Measurements from ENCODE around the gene FBLN1. TPM values are rescaled to one million over a fixed set of nuclear protein-coding genes. Genes with fewer than 3 reads are reported as not detected.
A peak's percentile ranks its signal among the peaks of the same experiment; 100 is the strongest.

The FBLN1 gene
- total RNA-seq, 1 donor from 2014 or later: 238 TPM

DNA sequence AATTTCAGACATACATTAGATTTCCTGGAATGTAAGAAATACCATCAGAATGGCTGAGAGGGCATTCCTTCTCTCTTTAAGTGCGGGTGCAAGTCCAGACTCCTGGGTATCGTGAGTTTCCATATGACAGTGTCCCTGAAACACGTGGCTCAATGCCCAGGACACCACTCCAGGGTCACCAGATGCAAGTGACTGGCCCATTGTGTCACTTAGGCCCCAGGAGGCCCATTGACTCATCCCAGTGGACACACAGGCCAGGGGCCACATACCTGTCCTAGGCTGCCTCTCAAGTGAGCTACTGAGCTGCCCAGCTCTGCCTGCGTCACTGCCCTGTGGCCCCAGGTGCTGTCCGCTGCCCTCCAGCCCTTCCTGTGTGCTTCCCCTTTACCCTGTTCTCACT is 18.5 kb downstream of the FBLN1 start:
- Mint-ChIP-seq H3K27me3 (ENCODE audit: unreplicated experiment) (peaks cover 4% of the 10 kb centered on the region), H3K27ac (ENCODE audit: unreplicated experiment) (peak overlapping the region; percentile 30), H3K9me3 (ENCODE audit: unreplicated experiment) (no peaks in the 10 kb centered on the region), H3K4me1 (ENCODE audit: unreplicated experiment) (peaks cover 2% of the 10 kb centered on the region), H3K36me3 (ENCODE audit: low read depth, unreplicated experiment) (peaks cover 10% of the 10 kb centered on the region), H3K4me3 (ENCODE audit: unreplicated experiment) (no peak overlapping the region)
- TF ChIP-seq, protein P1, sequence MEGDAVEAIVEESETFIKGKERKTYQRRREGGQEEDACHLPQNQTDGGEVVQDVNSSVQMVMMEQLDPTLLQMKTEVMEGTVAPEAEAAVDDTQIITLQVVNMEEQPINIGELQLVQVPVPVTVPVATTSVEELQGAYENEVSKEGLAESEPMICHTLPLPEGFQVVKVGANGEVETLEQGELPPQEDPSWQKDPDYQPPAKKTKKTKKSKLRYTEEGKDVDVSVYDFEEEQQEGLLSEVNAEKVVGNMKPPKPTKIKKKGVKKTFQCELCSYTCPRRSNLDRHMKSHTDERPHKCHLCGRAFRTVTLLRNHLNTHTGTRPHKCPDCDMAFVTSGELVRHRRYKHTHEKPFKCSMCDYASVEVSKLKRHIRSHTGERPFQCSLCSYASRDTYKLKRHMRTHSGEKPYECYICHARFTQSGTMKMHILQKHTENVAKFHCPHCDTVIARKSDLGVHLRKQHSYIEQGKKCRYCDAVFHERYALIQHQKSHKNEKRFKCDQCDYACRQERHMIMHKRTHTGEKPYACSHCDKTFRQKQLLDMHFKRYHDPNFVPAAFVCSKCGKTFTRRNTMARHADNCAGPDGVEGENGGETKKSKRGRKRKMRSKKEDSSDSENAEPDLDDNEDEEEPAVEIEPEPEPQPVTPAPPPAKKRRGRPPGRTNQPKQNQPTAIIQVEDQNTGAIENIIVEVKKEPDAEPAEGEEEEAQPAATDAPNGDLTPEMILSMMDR (IDR thresholded peaks at IDR 0.05; ENCODE audit: unreplicated experiment): no peak
- DNase-seq (ENCODE audit: low spot score): no peak

DNA sequence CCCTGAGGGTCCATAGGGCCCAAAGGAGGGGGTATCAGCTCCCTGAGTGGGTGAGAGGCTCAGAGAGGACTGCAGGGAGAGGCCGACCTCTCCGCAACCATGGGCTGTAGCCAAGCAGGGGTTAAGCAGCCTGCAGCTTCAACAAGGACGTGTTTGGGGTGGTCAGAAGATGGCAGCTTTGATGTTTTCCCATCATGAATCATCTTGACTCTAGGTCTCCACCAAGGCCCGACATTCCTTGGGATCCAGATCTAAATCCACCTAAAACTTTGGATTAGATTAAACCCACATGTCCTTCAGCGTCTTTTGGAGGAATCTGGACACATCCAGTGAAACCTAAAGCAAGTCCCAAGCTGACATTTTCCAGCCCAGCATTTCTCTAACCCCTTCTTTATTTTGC is 19.8 kb downstream of the FBLN1 start:
- peaks cover 16% of the 10 kb centered on the region for H3K36me3 Mint-ChIP-seq (ENCODE audit: low read depth, unreplicated experiment)
- peak overlapping the region; percentile 31 for H3K27ac Mint-ChIP-seq (ENCODE audit: unreplicated experiment)
- H3K27me3 Mint-ChIP-seq (ENCODE audit: unreplicated experiment): peaks cover 9% of the 10 kb centered on the region
- no peak for DNase-seq (ENCODE audit: low spot score)
- TF ChIP-seq, protein P1 (IDR thresholded peaks at IDR 0.05; ENCODE audit: unreplicated experiment): no peak
- H3K4me3 Mint-ChIP-seq (ENCODE audit: unreplicated experiment): no peak overlapping the region
- H3K4me1 Mint-ChIP-seq (ENCODE audit: unreplicated experiment): no peaks in the 10 kb centered on the region
- no peaks in the 10 kb centered on the region for H3K9me3 Mint-ChIP-seq (ENCODE audit: unreplicated experiment)

DNA sequence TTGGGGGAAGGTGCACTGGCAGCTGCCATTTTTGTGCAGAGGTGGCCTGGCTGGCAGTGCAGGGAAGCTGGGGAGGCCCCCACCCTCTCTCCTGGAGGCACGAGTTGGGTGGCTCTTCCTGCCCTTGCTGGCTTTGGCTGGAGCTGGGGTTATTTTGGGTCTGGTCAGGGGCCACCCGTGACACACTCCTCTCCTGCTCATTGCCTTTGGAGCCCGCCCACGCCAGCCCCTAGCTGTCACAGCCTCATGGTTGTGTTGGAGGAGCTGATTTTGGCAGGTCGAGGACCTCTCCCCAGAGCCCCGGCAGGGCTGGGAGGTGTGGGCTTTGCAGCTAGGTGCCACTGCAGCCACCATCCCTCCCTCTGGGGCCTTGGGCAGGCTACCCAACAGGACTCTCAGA is 21.5 kb downstream of the FBLN1 start:
- Mint-ChIP-seq H3K27ac (ENCODE audit: unreplicated experiment) (no peak overlapping the region), H3K27me3 (ENCODE audit: unreplicated experiment) (peaks cover 7% of the 10 kb centered on the region), H3K4me1 (ENCODE audit: unreplicated experiment) (no peaks in the 10 kb centered on the region), H3K36me3 (ENCODE audit: low read depth, unreplicated experiment) (peaks cover 23% of the 10 kb centered on the region), H3K4me3 (ENCODE audit: unreplicated experiment) (no peak overlapping the region), H3K9me3 (ENCODE audit: unreplicated experiment) (no peaks in the 10 kb centered on the region)
- TF ChIP-seq, protein P1 (IDR thresholded peaks at IDR 0.05; ENCODE audit: unreplicated experiment): no peak
- no peak for DNase-seq (ENCODE audit: low spot score)

DNA sequence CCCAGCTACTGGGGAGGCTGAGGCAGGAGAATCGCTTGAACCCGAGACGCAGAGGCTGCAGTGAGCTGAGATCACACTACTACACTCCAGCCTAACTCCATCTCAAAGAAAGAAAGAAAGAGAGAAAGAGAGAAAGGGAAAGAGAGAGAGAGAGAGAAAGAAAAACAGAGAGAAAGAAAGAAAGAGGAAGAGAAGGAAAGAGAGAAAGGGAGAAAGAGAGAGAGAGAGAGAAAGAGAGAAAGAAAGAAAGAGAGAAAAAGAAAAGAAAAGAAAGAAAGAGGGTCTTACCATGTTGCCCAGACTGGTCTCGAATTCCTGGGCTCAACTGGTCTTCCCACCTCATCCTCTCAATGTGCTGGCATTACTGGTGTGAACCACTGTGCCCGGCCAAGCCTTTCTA is 22.3 kb downstream of the FBLN1 start:
- peaks cover 22% of the 10 kb centered on the region for H3K36me3 Mint-ChIP-seq (ENCODE audit: low read depth, unreplicated experiment)
- no peak overlapping the region for H3K4me3 Mint-ChIP-seq (ENCODE audit: unreplicated experiment)
- TF ChIP-seq, protein P1 (IDR thresholded peaks at IDR 0.05; ENCODE audit: unreplicated experiment): no peak
- H3K9me3 Mint-ChIP-seq (ENCODE audit: unreplicated experiment): no peaks in the 10 kb centered on the region
- no peaks in the 10 kb centered on the region for H3K4me1 Mint-ChIP-seq (ENCODE audit: unreplicated experiment)
- H3K27ac Mint-ChIP-seq (ENCODE audit: unreplicated experiment): no peak overlapping the region
- peaks cover 7% of the 10 kb centered on the region for H3K27me3 Mint-ChIP-seq (ENCODE audit: unreplicated experiment)
- no peak for DNase-seq (ENCODE audit: low spot score)

DNA sequence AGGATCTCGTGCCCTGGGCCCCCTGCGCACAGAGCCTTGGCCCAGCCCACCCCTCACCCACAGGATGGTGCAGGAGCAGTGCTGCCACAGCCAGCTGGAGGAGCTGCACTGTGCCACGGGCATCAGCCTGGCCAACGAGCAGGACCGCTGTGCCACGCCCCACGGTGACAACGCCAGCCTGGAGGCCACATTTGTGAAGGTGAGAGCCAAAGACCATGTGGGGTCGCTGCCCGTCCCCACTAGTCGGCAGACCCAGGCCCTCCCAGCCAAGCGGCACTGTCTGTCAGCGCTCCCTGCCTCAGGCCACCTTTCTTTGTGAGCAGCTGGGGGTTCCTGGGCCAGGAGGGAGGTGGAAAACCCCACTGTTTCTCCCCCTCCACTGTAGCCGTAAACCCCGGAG is 22.8 kb downstream of the FBLN1 start:
- Mint-ChIP-seq H3K9me3 (ENCODE audit: unreplicated experiment) (no peaks in the 10 kb centered on the region), H3K4me1 (ENCODE audit: unreplicated experiment) (no peaks in the 10 kb centered on the region), H3K27me3 (ENCODE audit: unreplicated experiment) (peaks cover 7% of the 10 kb centered on the region), H3K4me3 (ENCODE audit: unreplicated experiment) (no peak overlapping the region), H3K36me3 (ENCODE audit: low read depth, unreplicated experiment) (peaks cover 17% of the 10 kb centered on the region), H3K27ac (ENCODE audit: unreplicated experiment) (no peak overlapping the region)
- no peak for DNase-seq (ENCODE audit: low spot score)
- TF ChIP-seq, protein P1 (IDR thresholded peaks at IDR 0.05; ENCODE audit: unreplicated experiment): no peak

Data from endothelial cell (in vitro differentiated cells).